ENCODE measurements around the gene DISC1.
A peak's percentile ranks its signal among the peaks of the same experiment; 100 is the strongest.

DNA sequence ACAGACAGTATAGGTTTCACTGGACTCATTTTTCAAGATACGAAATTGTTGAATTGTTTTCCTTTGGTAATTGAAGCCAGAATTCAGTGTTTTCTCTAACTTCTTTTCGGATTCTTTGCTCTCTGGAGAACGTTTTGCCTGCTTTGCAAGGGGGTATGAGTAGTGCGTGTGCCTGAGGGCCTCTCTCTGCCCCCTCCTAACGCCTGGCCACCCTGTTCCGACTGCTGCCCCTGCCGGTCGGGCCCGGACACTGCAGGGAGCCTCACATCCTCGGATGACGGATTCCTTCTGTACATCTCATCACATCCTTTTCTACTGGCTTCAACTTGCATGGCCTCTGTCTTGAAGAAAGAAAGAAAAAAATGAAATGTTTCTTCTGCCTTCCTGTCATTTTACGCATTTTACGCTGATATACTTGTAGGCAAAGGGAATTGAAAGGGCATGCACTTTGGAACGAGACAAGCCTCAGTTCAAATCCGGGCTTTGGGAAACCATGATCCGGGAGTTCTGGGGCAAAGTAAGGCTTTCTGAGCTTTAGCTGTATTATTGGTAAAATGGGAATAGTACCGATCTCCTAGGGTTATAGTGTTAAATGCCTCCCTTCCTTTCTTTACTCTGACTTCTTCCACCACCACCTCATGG, 65.1 kb downstream of the DISC1 start:
- TF ChIP-seq CTCF (conservative IDR thresholded peaks at IDR 0.05; ENCODE audit: low read depth, low read length) (peak; percentile 55), EZH2 (IDR thresholded peaks at IDR 0.05; ENCODE audit: borderline replicate concordance, low read depth, low read length, poor library complexity, severe bottlenecking) (no peak)
